Measurements from ENCODE around the gene SLC9A8.
A peak's percentile ranks its signal among the peaks of the same experiment; 100 is the strongest.

SLC9A8 gene

DNA sequence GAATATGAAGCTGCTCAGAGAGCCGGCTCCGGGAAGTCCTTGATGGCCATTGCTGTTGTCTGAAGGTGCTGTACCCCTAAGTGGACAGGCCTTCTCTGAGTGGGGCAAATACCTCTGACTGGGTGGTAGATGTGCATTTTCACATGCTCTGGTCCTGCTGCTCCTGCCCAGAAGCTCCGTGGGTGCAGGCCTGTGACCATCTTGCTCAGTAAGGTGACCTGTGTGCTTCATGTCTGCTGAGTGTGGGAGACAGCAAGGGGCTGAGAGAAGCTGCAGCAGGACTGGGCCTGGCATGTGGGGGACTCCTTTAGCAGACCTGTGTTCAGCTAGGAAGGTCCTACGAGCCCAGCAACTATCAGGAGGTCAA is 97.7 kb downstream of the SLC9A8 start:
- no peak overlapping the region for H3K4me3 ChIP-seq (ENCODE audit: low read depth in 1 of 2, low read length in 1 of 2)
- TF ChIP-seq, protein P1, sequence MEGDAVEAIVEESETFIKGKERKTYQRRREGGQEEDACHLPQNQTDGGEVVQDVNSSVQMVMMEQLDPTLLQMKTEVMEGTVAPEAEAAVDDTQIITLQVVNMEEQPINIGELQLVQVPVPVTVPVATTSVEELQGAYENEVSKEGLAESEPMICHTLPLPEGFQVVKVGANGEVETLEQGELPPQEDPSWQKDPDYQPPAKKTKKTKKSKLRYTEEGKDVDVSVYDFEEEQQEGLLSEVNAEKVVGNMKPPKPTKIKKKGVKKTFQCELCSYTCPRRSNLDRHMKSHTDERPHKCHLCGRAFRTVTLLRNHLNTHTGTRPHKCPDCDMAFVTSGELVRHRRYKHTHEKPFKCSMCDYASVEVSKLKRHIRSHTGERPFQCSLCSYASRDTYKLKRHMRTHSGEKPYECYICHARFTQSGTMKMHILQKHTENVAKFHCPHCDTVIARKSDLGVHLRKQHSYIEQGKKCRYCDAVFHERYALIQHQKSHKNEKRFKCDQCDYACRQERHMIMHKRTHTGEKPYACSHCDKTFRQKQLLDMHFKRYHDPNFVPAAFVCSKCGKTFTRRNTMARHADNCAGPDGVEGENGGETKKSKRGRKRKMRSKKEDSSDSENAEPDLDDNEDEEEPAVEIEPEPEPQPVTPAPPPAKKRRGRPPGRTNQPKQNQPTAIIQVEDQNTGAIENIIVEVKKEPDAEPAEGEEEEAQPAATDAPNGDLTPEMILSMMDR (IDR thresholded peaks at IDR 0.05): no peak
- no peak overlapping the region for H3K27ac ChIP-seq
- no peaks in the 10 kb centered on the region for H3K27me3 ChIP-seq
- peaks cover 51% of the 10 kb centered on the region for H3K36me3 ChIP-seq
- H3K9me3 ChIP-seq: no peaks in the 10 kb centered on the region
- H3K4me1 ChIP-seq (ENCODE audit: control insufficient read depth in 1 of 2, insufficient read depth in 1 of 2, low read depth in 1 of 2, low read length in 1 of 2): peaks cover 19 to 22% of the 10 kb centered on the region in 2 experiments

- TF ChIP-seq, protein P1 (IDR thresholded peaks at IDR 0.05): no peak
- H3K4me3 ChIP-seq (ENCODE audit: low read depth in 1 of 2, low read length in 1 of 2): no peak overlapping the region
- no peaks in the 10 kb centered on the region for H3K9me3 ChIP-seq
- no peaks in the 10 kb centered on the region for H3K27me3 ChIP-seq
- peaks cover 19% of the 10 kb centered on the region for H3K36me3 ChIP-seq
- H3K27ac ChIP-seq: no peak overlapping the region
- peaks cover 24 to 34% of the 10 kb centered on the region in 2 experiments for H3K4me1 ChIP-seq (ENCODE audit: control insufficient read depth in 1 of 2, insufficient read depth in 1 of 2, low read depth in 1 of 2, low read length in 1 of 2)
Measured at GRCh38 chr20:49913399-49914047, 100.9 kb downstream of the SLC9A8 start.

- peak overlapping the region; percentile 95 to 97 for H3K4me3 ChIP-seq (ENCODE audit: low read depth in 1 of 2, low read length in 1 of 2)
- no peaks in the 10 kb centered on the region for H3K9me3 ChIP-seq
- peak overlapping the region; percentile 98 for H3K27ac ChIP-seq
- TF ChIP-seq, protein P1 (IDR thresholded peaks at IDR 0.05): no peak
- no peaks in the 10 kb centered on the region for H3K27me3 ChIP-seq
- H3K4me1 ChIP-seq (ENCODE audit: control insufficient read depth in 1 of 2, insufficient read depth in 1 of 2, low read depth in 1 of 2, low read length in 1 of 2): peaks cover 24 to 34% of the 10 kb centered on the region in 2 experiments
- H3K36me3 ChIP-seq: peaks cover 11% of the 10 kb centered on the region
Measured at GRCh38 chr20:49914310-49915117, 101.9 kb downstream of the SLC9A8 start.

DNA sequence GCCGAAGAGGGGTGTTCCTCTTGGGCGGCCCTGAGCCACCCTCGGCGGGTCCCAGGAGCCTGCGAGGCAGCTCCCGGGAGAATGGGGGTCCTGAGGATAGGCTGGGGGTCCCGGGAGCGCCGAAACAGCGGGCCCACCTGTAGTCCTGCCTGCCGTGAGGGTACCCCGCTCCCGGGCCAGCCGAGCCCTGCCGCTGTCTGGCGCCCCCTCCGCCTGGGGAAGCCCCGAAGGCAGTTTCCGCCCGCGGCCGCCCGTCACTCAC is 102.4 kb downstream of the SLC9A8 start:
- Histone ChIP-seq H3K9me3 (no peaks in the 10 kb centered on the region), H3K36me3 (peaks cover 5% of the 10 kb centered on the region), H3K27ac (peak overlapping the region; percentile 98), H3K4me3 (ENCODE audit: low read depth in 1 of 2, low read length in 1 of 2) (peak overlapping the region; percentile 95 to 97), H3K27me3 (no peaks in the 10 kb centered on the region), H3K4me1 (ENCODE audit: control insufficient read depth in 1 of 2, insufficient read depth in 1 of 2, low read depth in 1 of 2, low read length in 1 of 2) (peaks cover 24 to 34% of the 10 kb centered on the region in 2 experiments)
- TF ChIP-seq, protein P1 (IDR thresholded peaks at IDR 0.05): no peak

DNA sequence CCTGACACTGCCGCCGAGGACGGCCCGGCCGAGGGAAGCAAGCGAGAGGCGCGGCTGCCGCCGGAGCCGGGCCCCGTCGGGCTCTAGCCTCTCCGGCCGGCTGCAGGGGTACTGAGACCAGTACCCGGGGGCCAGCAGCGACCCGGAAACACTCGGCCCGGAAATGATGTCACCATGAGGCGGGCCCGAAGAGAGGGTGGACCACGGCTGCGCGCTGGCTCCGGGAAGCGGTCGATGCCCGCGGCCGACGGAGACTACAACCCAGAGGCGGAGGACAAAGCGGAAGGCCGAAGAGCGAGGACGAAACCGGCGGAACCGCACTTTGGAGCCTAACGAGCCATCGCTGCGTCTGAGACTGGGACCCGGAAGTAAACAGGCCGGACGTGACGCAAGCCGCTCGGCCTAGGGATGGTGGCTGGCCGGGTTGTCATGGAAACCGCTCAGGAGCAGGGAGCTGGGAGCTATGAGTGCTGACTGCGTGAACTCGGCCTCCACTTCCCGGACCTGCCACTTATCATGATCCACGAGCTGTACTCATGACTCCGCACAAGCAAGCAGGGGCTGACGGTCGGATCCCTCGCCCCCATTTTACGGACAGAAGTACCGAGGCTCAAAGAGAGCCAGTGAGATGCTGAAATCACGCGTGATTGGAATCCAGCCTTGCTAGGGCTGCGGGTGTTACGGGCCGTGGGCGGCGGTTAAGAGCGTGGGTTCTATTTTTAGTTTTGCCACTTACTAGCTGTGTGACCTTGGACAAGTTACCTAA is 102.9 kb downstream of the SLC9A8 start, which contains the start of gene SPATA2:
SPATA2 (minus strand) TSS at position 150 of the 766 bp plus-strand sequence. CDS start 7,039 bp downstream, outside the sequence.
- peaks cover under 1% of the 10 kb centered on the region for H3K36me3 ChIP-seq

More for the DNA sequence above, 102.9 kb downstream of the SLC9A8 start, which contains the start of gene SPATA2:
- peak within 1 kb of the TSS; percentile 98 for H3K27ac ChIP-seq
- H3K4me3 ChIP-seq (ENCODE audit: low read depth in 1 of 2, low read length in 1 of 2): peak within 1 kb of the TSS; percentile 95 to 97
- H3K9me3 ChIP-seq: no peaks in the 10 kb centered on the region
- no peaks in the 10 kb centered on the region for H3K27me3 ChIP-seq
- H3K4me1 ChIP-seq (ENCODE audit: control insufficient read depth in 1 of 2, insufficient read depth in 1 of 2, low read depth in 1 of 2, low read length in 1 of 2): peaks cover 24 to 34% of the 10 kb centered on the region in 2 experiments
- TF ChIP-seq, protein P1 (IDR thresholded peaks at IDR 0.05): no peak
